Measurements from ENCODE around the gene PDE4B.

DNA sequence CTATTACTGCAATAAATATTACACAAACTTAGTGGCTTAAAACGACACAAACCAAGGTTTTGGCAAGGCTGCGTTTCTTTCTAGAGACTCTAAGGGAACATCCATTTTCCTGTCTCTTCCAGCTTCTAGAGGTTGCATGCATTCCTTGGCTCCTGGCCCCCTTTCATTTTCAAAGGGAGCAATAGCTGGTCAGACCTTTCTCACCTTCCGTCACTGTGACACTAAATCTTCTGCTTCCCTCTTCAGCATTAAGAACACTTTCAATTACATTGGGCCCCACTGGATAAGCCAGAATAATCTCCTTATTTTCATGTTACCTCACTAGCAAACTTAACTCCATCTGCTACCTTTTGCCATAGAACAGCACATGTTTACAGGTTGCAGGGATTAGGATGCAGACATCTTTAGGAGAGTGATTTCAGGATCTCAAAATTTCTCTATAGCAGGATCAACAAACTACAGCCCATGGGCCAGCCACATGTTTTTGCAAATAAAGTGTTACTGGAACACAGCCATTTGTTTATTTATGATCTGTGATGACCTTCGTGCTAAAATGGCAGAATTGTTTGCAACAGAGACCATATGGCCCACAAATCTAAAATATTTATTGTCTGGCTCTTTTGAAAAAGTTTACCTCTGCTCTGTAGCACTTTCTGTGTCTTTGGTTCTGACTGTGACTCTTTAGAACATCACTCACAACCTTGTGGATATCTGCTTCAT is 519.7 kb downstream of the PDE4B start:
- no peak for TF ChIP-seq CTCF (IDR thresholded peaks at IDR 0.05; ENCODE audit: poor library complexity, severe bottlenecking)
- no peak for TF ChIP-seq RAD21 (conservative IDR thresholded peaks at IDR 0.05)
- no peak for TF ChIP-seq POLR2AphosphoS5 (IDR thresholded peaks at IDR 0.05)
- TF ChIP-seq EZH2 (IDR thresholded peaks at IDR 0.05; ENCODE audit: borderline replicate concordance, insufficient read depth, low read length, poor library complexity, severe bottlenecking): no peak
- no peak for TF ChIP-seq MXI1 (conservative IDR thresholded peaks at IDR 0.05; ENCODE audit: poor library complexity, severe bottlenecking)
- no peak for TF ChIP-seq REST (IDR thresholded peaks at IDR 0.05; ENCODE audit: borderline replicate concordance)
- TF ChIP-seq TAF1 (IDR thresholded peaks at IDR 0.05; ENCODE audit: low read depth): no peak

Data from neural cell (in vitro differentiated cells).